Measurements from ENCODE around the gene STPG2. TPM values are rescaled to one million over a fixed set of nuclear protein-coding genes. Genes with fewer than 3 reads are reported as not detected.

The STPG2 gene
- total RNA-seq, 4 donors from 2014 or later = 0.31 TPM; not detected in 3

- Histone ChIP-seq H3K9me3 (no peaks in the 10 kb centered on the region), H3K4me3 (no peak overlapping the region), H3K27me3 (no peaks in the 10 kb centered on the region), H3K27ac (no peak overlapping the region), H3K36me3 (no peaks in the 10 kb centered on the region), H3K4me1 (no peaks in the 10 kb centered on the region)
- 4 to 16% methylated on average over 2 of the region's 2 CpGs for WGBS, 2 donors
- no peak for DNase-seq
- TF ChIP-seq POLR2A (IDR thresholded peaks at IDR 0.05) = no peak
- TF ChIP-seq, protein P1, sequence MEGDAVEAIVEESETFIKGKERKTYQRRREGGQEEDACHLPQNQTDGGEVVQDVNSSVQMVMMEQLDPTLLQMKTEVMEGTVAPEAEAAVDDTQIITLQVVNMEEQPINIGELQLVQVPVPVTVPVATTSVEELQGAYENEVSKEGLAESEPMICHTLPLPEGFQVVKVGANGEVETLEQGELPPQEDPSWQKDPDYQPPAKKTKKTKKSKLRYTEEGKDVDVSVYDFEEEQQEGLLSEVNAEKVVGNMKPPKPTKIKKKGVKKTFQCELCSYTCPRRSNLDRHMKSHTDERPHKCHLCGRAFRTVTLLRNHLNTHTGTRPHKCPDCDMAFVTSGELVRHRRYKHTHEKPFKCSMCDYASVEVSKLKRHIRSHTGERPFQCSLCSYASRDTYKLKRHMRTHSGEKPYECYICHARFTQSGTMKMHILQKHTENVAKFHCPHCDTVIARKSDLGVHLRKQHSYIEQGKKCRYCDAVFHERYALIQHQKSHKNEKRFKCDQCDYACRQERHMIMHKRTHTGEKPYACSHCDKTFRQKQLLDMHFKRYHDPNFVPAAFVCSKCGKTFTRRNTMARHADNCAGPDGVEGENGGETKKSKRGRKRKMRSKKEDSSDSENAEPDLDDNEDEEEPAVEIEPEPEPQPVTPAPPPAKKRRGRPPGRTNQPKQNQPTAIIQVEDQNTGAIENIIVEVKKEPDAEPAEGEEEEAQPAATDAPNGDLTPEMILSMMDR (IDR thresholded peaks at IDR 0.05) = no peak
- intact Hi-C loops (cut with DNase I) = no loop called here
These were observed 537.3 kb downstream of the STPG2 start for GRCh38 chr4:97605932-97606331.

GRCh38 chr4:97593248-97593647, 550.0 kb downstream of the STPG2 start:
- H3K27me3 ChIP-seq = no peaks in the 10 kb centered on the region
- H3K4me1 ChIP-seq = no peaks in the 10 kb centered on the region
- WGBS, 2 donors = 92 to 99% methylated on average over 7 to 8 of the region's 9 CpGs
- no peaks in the 10 kb centered on the region for H3K36me3 ChIP-seq
- intact Hi-C loops (cut with DNase I) = no loop called here
- no peak overlapping the region for H3K4me3 ChIP-seq
- TF ChIP-seq, protein P1 (IDR thresholded peaks at IDR 0.05) = no peak
- no peak for TF ChIP-seq POLR2A (IDR thresholded peaks at IDR 0.05)
- no peak overlapping the region for H3K27ac ChIP-seq
- no peak for DNase-seq
- H3K9me3 ChIP-seq = peaks cover 0 to 14% (median 0%) of the 10 kb centered on the region in 3 donors

- no peak overlapping the region for H3K4me3 ChIP-seq
- WGBS, 2 donors = 62 to 67% methylated on average over 4 of the region's 4 CpGs
- TF ChIP-seq, protein P1 (IDR thresholded peaks at IDR 0.05) = no peak
- no peak for TF ChIP-seq POLR2A (IDR thresholded peaks at IDR 0.05)
- no peaks in the 10 kb centered on the region for H3K36me3 ChIP-seq
- DNase-seq = no peak
- H3K9me3 ChIP-seq = peaks cover 0 to 14% (median 0%) of the 10 kb centered on the region in 3 donors
- no peaks in the 10 kb centered on the region for H3K27me3 ChIP-seq
- no peaks in the 10 kb centered on the region for H3K4me1 ChIP-seq
- H3K27ac ChIP-seq = no peak overlapping the region
- intact Hi-C loops (cut with DNase I) = no loop called here
These were observed 553.0 kb downstream of the STPG2 start for GRCh38 chr4:97590266-97590665.

GRCh38 chr4:97589481-97590196, 553.6 kb downstream of the STPG2 start:
- Histone ChIP-seq H3K9me3 (peaks cover 0 to 14% (median 0%) of the 10 kb centered on the region in 3 donors), H3K4me3 (no peak overlapping the region), H3K27me3 (no peaks in the 10 kb centered on the region), H3K27ac (no peak overlapping the region), H3K36me3 (no peaks in the 10 kb centered on the region), H3K4me1 (no peaks in the 10 kb centered on the region)
- no peak for DNase-seq
- intact Hi-C loops (cut with DNase I) = no loop called here
- WGBS, 2 donors = 85 to 88% methylated on average over 5 of the region's 5 CpGs
- TF ChIP-seq, protein P1 (IDR thresholded peaks at IDR 0.05) = no peak
- no peak for TF ChIP-seq POLR2A (IDR thresholded peaks at IDR 0.05)

DNA sequence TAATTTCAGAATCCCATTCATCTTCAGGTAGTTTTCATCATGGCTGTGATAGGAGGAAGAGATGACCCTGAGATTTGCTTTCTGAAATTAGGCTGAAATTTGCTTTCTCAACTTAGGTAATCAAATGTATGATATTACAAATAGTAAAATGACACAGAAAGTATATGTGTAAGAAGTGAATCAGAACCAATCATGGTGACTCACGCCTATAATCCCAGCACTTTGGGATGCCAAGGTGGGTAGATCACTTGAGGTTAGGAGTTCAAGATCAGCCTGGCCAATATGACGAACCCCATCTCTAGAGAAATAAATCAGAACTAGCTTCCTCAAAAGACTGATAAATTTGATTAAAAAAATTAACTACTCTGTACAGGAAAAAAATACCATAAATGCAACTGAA, 555.4 kb downstream of the STPG2 start:
- no peak overlapping the region for H3K27ac ChIP-seq
- H3K27me3 ChIP-seq = no peaks in the 10 kb centered on the region
- intact Hi-C loops (cut with DNase I) = no loop called here
- TF ChIP-seq, protein P1 (IDR thresholded peaks at IDR 0.05) = no peak
- no peak for TF ChIP-seq POLR2A (IDR thresholded peaks at IDR 0.05)
- H3K9me3 ChIP-seq = peaks cover 0 to 5% (median 0%) of the 10 kb centered on the region in 3 donors
- H3K4me3 ChIP-seq = no peak overlapping the region
- H3K4me1 ChIP-seq = no peaks in the 10 kb centered on the region
- no peak for DNase-seq
- WGBS, 2 donors = 56 to 79% methylated on average over 2 of the region's 2 CpGs
- H3K36me3 ChIP-seq = no peaks in the 10 kb centered on the region
